Measurements from ENCODE around the gene TAP1. TPM values are rescaled to one million over a fixed set of nuclear protein-coding genes. Genes with fewer than 3 reads are reported as not detected.

The TAP1 gene
- total RNA-seq, 1 experiment from 2014 or later = 13.6 TPM

GRCh38 chr6:32888576-32888975 is 35.1 kb upstream of the TAP1 start (continued):
- no peak for TF ChIP-seq FOXP4 (CRISPR knock-in tag; IDR thresholded peaks at IDR 0.05)

- no peak for TF ChIP-seq EMX1 (CRISPR knock-in tag; IDR thresholded peaks at IDR 0.05)
- TF ChIP-seq USF1 (CRISPR knock-in tag; IDR thresholded peaks at IDR 0.05) = no peak
- no peak for TF ChIP-seq ZNF425 (CRISPR knock-in tag; conservative IDR thresholded peaks at IDR 0.05)
- ChIA-PET POLR2A (no interaction called here), CTCF (interaction anchor here (0.6 to 1.0 kb wide), 2 partner anchors 97 to 104 kb away, joined by 3 to 4 read pairs; no protein-coding TSS in a partner anchor)
- Mint-ChIP-seq H3K4me3 (no peak overlapping the region), H3K27ac (no peak overlapping the region), H3K36me3 (no peaks in the 10 kb centered on the region), H3K4me1 (no peaks in the 10 kb centered on the region), H3K9me3 (no peaks in the 10 kb centered on the region), H3K27me3 (ENCODE audit: low read depth) (peaks cover 9% of the 10 kb centered on the region)
- DNase-seq (ENCODE audit: low spot score) (no peak), ATAC-seq (no peak)
Measured at GRCh38 chr6:32887616-32888015, 34.1 kb upstream of the TAP1 start.

GRCh38 chr6:32886681-32887383 is 33.3 kb upstream of the TAP1 start:
- ChIA-PET CTCF (interaction anchor here (1.0 to 3.2 kb wide), 8 partner anchors 14 to 98 kb away, joined by 3 to 33 read pairs (median 5); partner anchors contain the start of genes BRD2 and HLA-DMA), POLR2A (no interaction called here)
- H3K4me1 Mint-ChIP-seq = no peaks in the 10 kb centered on the region
- ATAC-seq = no peak
- no peak for DNase-seq (ENCODE audit: low spot score)
- no peaks in the 10 kb centered on the region for H3K36me3 Mint-ChIP-seq
- H3K9me3 Mint-ChIP-seq = no peaks in the 10 kb centered on the region
- H3K4me3 Mint-ChIP-seq = no peak overlapping the region
- H3K27me3 Mint-ChIP-seq (ENCODE audit: low read depth) = peaks cover 11% of the 10 kb centered on the region
- no peak overlapping the region for H3K27ac Mint-ChIP-seq
- TF ChIP-seq E2F5 (CRISPR knock-in tag; IDR thresholded peaks at IDR 0.05) (no peak), SOX15 (CRISPR knock-in tag; IDR thresholded peaks at IDR 0.05) (no peak), FOXP1 (CRISPR knock-in tag; IDR thresholded peaks at IDR 0.05; ENCODE audit: borderline replicate concordance) (no peak), ZSCAN18 (CRISPR knock-in tag; IDR thresholded peaks at IDR 0.05) (no peak), TEAD1 (CRISPR knock-in tag; IDR thresholded peaks at IDR 0.05) (no peak), NFYB (CRISPR knock-in tag; conservative IDR thresholded peaks at IDR 0.05; ENCODE audit: low read depth) (no peak), GRHL2 (CRISPR knock-in tag; IDR thresholded peaks at IDR 0.05; ENCODE audit: insufficient replicate concordance, severe bottlenecking) (no peak), SMAD3 (CRISPR knock-in tag; IDR thresholded peaks at IDR 0.05; ENCODE audit: borderline replicate concordance) (no peak), FOXJ3 (CRISPR knock-in tag; IDR thresholded peaks at IDR 0.05; ENCODE audit: borderline replicate concordance) (no peak), GABPB1 (CRISPR knock-in tag; IDR thresholded peaks at IDR 0.05) (no peak), PRDM15 (CRISPR knock-in tag; IDR thresholded peaks at IDR 0.05) (no peak), ZNF396 (CRISPR knock-in tag; IDR thresholded peaks at IDR 0.05; ENCODE audit: borderline replicate concordance) (no peak), PREB (CRISPR knock-in tag; IDR thresholded peaks at IDR 0.05; ENCODE audit: borderline replicate concordance) (no peak), FOXP4 (CRISPR knock-in tag; IDR thresholded peaks at IDR 0.05) (no peak)
